Measurements from ENCODE around the gene ACSM2B.
"Not testable (repeated sequence)": the region's sequence is repeated elsewhere in the genome, so short reads cannot be mapped to it uniquely, and the experiment has no call there.

ACSM2B gene

DNA sequence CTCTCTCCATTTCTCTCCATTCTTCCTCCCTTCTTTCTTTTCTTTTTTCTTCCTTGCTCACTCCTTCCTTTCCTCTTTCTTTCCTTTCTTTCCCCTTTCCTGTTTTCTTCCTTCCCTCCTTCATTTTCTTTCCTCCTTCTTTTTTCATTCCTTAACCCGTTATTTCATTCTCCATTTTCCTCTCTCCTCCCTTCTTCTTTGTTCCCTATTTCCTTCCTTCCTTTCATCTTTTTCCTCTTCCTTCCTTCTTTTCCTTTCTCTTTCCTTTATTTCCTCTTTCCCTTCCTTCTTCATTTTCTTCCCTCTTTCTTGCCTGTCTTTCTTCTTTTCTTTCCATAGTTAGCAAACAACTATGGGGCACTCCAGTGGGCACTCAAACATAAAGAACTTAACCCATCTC lies 16.6 kb upstream of the ACSM2B start:
- H3K9me3 ChIP-seq (ENCODE audit: control extremely low read depth in 1 of 5, control insufficient read depth in 4 of 5, insufficient read depth in 2 of 5, low read depth in 1 of 5, low read length in 4 of 5); H3K36me3 ChIP-seq (ENCODE audit: control insufficient read depth in 4 of 4, insufficient read depth in 4 of 4, low read length in 3 of 4); H3K4me3 ChIP-seq (ENCODE audit: control insufficient read depth in 1 of 7, extremely low read depth in 1 of 7, insufficient read depth in 4 of 7, low read depth in 2 of 7, low read length in 6 of 7); CTCF ChIA-PET; H3K27ac ChIP-seq (ENCODE audit: insufficient read depth in 1 of 2, low read depth in 1 of 2, low read length in 2 of 2, poor library complexity in 1 of 2, severe bottlenecking in 2 of 2); H3K4me1 ChIP-seq (ENCODE audit: control extremely low read depth in 1 of 4, control insufficient read depth in 4 of 4, insufficient read depth in 4 of 4, low read length in 3 of 4); DNase-seq; POLR2A ChIA-PET; H3K27me3 ChIP-seq (replicated peaks in 2 of 5; ENCODE audit: control insufficient read depth in 4 of 5, insufficient read depth in 5 of 5, low read length in 4 of 5): not testable (repeated sequence)
- 80% methylated on average over 1 of the region's 1 CpG for WGBS (ENCODE audit: insufficient coverage)

DNA sequence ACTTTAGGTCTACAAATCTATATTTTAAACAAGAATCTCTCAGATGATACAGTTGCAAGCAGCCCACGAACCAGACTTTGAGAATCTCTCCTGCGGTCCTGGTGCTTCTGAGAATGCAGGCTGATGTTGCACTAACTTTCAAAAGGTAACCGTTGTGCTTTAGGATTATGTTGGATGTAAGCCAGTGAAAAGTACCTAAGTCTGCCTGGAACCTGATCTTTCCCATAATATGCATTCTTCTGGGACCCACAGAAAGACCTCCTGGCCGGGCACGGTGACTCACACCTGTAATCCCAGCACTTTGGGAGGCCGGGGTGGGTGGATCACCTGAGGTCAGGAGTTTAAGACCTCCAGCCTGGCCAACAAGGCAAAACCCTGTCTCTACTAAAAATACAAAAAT lies 13.3 kb upstream of the ACSM2B start:
- WGBS (ENCODE audit: insufficient coverage): 100% methylated on average over 2 of the region's 6 CpGs
- DNase-seq; H3K27me3 ChIP-seq (replicated peaks in 2 of 5; ENCODE audit: control insufficient read depth in 4 of 5, insufficient read depth in 5 of 5, low read length in 4 of 5); POLR2A ChIA-PET; H3K4me3 ChIP-seq (ENCODE audit: control insufficient read depth in 1 of 7, extremely low read depth in 1 of 7, insufficient read depth in 4 of 7, low read depth in 2 of 7, low read length in 6 of 7); CTCF ChIA-PET; H3K27ac ChIP-seq (ENCODE audit: insufficient read depth in 1 of 2, low read depth in 1 of 2, low read length in 2 of 2, poor library complexity in 1 of 2, severe bottlenecking in 2 of 2); H3K36me3 ChIP-seq (ENCODE audit: control insufficient read depth in 4 of 4, insufficient read depth in 4 of 4, low read length in 3 of 4); H3K9me3 ChIP-seq (ENCODE audit: control extremely low read depth in 1 of 5, control insufficient read depth in 4 of 5, insufficient read depth in 2 of 5, low read depth in 1 of 5, low read length in 4 of 5); H3K4me1 ChIP-seq (ENCODE audit: control extremely low read depth in 1 of 4, control insufficient read depth in 4 of 4, insufficient read depth in 4 of 4, low read length in 3 of 4): not testable (repeated sequence)

DNA sequence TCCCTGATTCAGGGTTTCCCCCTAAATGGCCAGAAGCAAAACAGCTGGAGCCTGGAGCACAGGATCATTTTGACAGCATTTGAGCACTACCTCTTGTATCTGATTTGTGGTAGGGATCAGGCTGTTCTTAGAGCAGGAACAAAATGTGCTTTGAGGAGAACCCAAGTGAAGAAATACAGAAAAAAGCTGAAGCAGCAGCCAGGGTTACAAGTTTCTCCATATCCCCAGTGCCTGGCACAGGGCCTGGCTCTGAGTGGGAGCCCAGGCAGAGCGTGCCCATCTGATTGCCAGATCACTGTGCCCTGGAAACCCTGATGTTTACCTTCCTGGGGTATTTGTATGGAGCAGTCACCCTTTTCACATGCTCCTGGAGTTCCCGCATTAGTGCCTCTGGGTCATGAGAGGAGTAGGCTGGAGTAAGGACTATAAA lies 11.5 kb upstream of the ACSM2B start:
- CTCF ChIA-PET, POLR2A ChIA-PET, DNase-seq: not testable (repeated sequence)

DNA sequence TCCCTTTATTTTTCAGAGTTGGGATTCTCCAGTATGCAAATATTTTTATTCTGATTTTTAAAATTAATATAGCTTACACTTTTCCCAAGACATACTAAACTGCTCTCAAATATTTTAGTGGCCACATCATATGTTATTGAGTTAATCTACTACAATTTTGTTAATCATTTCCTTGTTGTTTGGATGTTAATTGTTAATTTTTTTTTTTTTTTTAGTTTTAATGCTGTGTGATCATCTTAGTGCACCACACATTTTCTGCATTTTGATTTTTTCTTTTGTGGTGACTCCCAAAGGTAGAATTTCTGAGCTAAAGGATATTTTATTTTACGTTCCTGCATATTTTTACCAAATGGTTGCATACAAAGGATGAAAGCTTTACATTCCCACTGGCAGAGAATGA lies 10.5 kb upstream of the ACSM2B start:
- H3K4me3 ChIP-seq (ENCODE audit: control insufficient read depth in 1 of 7, extremely low read depth in 1 of 7, insufficient read depth in 4 of 7, low read depth in 2 of 7, low read length in 6 of 7); DNase-seq; H3K27ac ChIP-seq (ENCODE audit: insufficient read depth in 1 of 2, low read depth in 1 of 2, low read length in 2 of 2, poor library complexity in 1 of 2, severe bottlenecking in 2 of 2); CTCF ChIA-PET; H3K36me3 ChIP-seq (ENCODE audit: control insufficient read depth in 4 of 4, insufficient read depth in 4 of 4, low read length in 3 of 4); H3K9me3 ChIP-seq (ENCODE audit: control extremely low read depth in 1 of 5, control insufficient read depth in 4 of 5, insufficient read depth in 2 of 5, low read depth in 1 of 5, low read length in 4 of 5); H3K4me1 ChIP-seq (ENCODE audit: control extremely low read depth in 1 of 4, control insufficient read depth in 4 of 4, insufficient read depth in 4 of 4, low read length in 3 of 4); H3K27me3 ChIP-seq (replicated peaks in 2 of 5; ENCODE audit: control insufficient read depth in 4 of 5, insufficient read depth in 5 of 5, low read length in 4 of 5); POLR2A ChIA-PET: not testable (repeated sequence)
- no CpG with 5 or more reads among the region's 1 CpG for WGBS (ENCODE audit: insufficient coverage)

More for the DNA sequence above, 11.5 kb upstream of the ACSM2B start:
- H3K36me3 ChIP-seq (ENCODE audit: control insufficient read depth in 4 of 4, insufficient read depth in 4 of 4, low read length in 3 of 4); H3K9me3 ChIP-seq (ENCODE audit: control extremely low read depth in 1 of 5, control insufficient read depth in 4 of 5, insufficient read depth in 2 of 5, low read depth in 1 of 5, low read length in 4 of 5); H3K4me1 ChIP-seq (ENCODE audit: control extremely low read depth in 1 of 4, control insufficient read depth in 4 of 4, insufficient read depth in 4 of 4, low read length in 3 of 4); H3K4me3 ChIP-seq (ENCODE audit: control insufficient read depth in 1 of 7, extremely low read depth in 1 of 7, insufficient read depth in 4 of 7, low read depth in 2 of 7, low read length in 6 of 7); H3K27ac ChIP-seq (ENCODE audit: insufficient read depth in 1 of 2, low read depth in 1 of 2, low read length in 2 of 2, poor library complexity in 1 of 2, severe bottlenecking in 2 of 2); H3K27me3 ChIP-seq (replicated peaks in 2 of 5; ENCODE audit: control insufficient read depth in 4 of 5, insufficient read depth in 5 of 5, low read length in 4 of 5): not testable (repeated sequence)
- 100% methylated on average over 1 of the region's 2 CpGs for WGBS (ENCODE audit: insufficient coverage)

DNA sequence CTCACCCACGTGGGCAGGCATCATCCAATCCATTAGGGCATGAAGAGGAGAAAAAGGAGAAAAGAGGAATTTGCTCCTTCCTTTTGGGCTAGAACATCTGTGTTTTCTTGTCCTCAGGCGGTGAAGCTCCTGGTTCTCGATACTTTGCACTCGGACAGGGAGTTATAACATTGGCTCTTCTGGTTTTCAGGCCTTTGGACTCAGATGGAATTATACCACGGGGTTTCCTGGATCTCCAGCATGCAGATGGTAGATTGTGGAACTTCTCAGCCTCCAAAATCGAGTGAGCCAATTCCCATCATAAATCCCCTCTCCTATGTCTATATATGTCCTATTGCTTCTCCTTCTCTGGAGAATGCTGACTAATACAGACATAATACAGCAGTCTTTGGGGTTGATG lies 9.9 kb upstream of the ACSM2B start:
- H3K4me3 ChIP-seq (ENCODE audit: control insufficient read depth in 1 of 7, extremely low read depth in 1 of 7, insufficient read depth in 4 of 7, low read depth in 2 of 7, low read length in 6 of 7); H3K27ac ChIP-seq (ENCODE audit: insufficient read depth in 1 of 2, low read depth in 1 of 2, low read length in 2 of 2, poor library complexity in 1 of 2, severe bottlenecking in 2 of 2); H3K9me3 ChIP-seq (ENCODE audit: control extremely low read depth in 1 of 5, control insufficient read depth in 4 of 5, insufficient read depth in 2 of 5, low read depth in 1 of 5, low read length in 4 of 5); H3K36me3 ChIP-seq (ENCODE audit: control insufficient read depth in 4 of 4, insufficient read depth in 4 of 4, low read length in 3 of 4); DNase-seq; H3K4me1 ChIP-seq (ENCODE audit: control extremely low read depth in 1 of 4, control insufficient read depth in 4 of 4, insufficient read depth in 4 of 4, low read length in 3 of 4); CTCF ChIA-PET; POLR2A ChIA-PET; H3K27me3 ChIP-seq (replicated peaks in 2 of 5; ENCODE audit: control insufficient read depth in 4 of 5, insufficient read depth in 5 of 5, low read length in 4 of 5): not testable (repeated sequence)
- WGBS (ENCODE audit: insufficient coverage): 100% methylated on average over 4 of the region's 6 CpGs

DNA sequence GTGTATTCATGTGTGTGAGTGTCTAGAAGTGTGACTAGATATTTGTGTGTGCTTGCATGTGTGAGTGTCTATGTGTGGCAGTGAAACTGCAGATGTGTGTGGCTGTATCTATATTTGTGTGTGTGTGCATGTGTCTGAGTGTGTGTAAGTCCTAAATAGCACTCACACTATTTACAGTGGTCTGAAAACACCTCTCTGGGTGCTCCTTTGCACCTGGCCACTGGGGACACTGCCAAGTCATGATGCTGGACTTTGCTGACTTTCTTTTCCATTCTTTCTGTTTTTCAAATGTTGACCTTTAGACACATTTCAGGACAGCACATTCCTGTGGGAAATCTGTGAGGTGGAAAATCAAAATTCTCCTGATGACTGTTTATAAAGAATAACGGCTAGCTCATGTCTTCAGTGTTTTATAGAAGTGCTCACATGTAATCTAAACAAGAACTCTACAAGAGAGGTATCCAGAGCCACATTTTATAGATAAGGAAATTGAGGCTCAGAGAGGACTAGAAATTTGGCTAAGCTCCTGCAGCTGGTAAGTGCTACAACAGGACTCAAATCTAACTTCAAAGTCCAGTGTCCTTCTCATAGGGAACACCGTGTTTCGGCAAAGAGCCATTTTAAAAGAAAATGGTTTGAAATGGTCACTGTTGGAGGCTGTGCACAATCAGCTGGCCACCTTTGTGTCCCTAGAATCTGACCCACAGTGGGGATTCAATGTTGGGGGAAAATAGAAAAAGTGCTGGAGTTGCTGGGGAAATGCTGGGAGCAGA lies 4.5 kb upstream of the ACSM2B start:
- H3K27me3 ChIP-seq (replicated peaks in 2 of 5; ENCODE audit: control insufficient read depth in 4 of 5, insufficient read depth in 5 of 5, low read length in 4 of 5); H3K9me3 ChIP-seq (ENCODE audit: control extremely low read depth in 1 of 5, control insufficient read depth in 4 of 5, insufficient read depth in 2 of 5, low read depth in 1 of 5, low read length in 4 of 5); H3K36me3 ChIP-seq (ENCODE audit: control insufficient read depth in 4 of 4, insufficient read depth in 4 of 4, low read length in 3 of 4); POLR2A ChIA-PET; DNase-seq; H3K27ac ChIP-seq (ENCODE audit: insufficient read depth in 1 of 2, low read depth in 1 of 2, low read length in 2 of 2, poor library complexity in 1 of 2, severe bottlenecking in 2 of 2); H3K4me3 ChIP-seq (ENCODE audit: control insufficient read depth in 1 of 7, extremely low read depth in 1 of 7, insufficient read depth in 4 of 7, low read depth in 2 of 7, low read length in 6 of 7); CTCF ChIA-PET; H3K4me1 ChIP-seq (ENCODE audit: control extremely low read depth in 1 of 4, control insufficient read depth in 4 of 4, insufficient read depth in 4 of 4, low read length in 3 of 4): not testable (repeated sequence)
- WGBS (ENCODE audit: insufficient coverage): no CpG with 5 or more reads among the region's 3 CpGs

DNA sequence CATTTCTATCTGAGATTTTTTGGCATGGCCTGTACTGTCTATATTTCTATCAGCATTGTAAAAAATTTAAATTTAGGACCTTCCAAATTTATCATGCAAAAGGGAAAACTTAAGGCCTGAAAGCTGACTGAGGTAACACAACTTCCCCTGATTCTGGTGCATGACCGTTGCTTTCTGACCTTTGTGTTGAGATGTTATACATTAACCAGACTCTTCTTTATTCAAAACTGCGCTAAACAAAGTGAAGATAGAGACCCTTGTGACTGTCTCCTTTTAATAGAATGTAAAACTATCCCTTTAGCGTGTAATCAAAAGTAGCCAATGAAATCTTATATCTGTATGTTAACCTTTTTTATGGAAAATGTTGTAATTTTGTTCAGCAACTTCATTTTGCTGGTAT lies 1.9 kb upstream of the ACSM2B start:
- H3K4me3 ChIP-seq (ENCODE audit: control insufficient read depth in 1 of 7, extremely low read depth in 1 of 7, insufficient read depth in 4 of 7, low read depth in 2 of 7, low read length in 6 of 7); H3K27me3 ChIP-seq (replicated peaks in 2 of 5; ENCODE audit: control insufficient read depth in 4 of 5, insufficient read depth in 5 of 5, low read length in 4 of 5); DNase-seq; H3K9me3 ChIP-seq (ENCODE audit: control extremely low read depth in 1 of 5, control insufficient read depth in 4 of 5, insufficient read depth in 2 of 5, low read depth in 1 of 5, low read length in 4 of 5); H3K27ac ChIP-seq (ENCODE audit: insufficient read depth in 1 of 2, low read depth in 1 of 2, low read length in 2 of 2, poor library complexity in 1 of 2, severe bottlenecking in 2 of 2); H3K36me3 ChIP-seq (ENCODE audit: control insufficient read depth in 4 of 4, insufficient read depth in 4 of 4, low read length in 3 of 4); POLR2A ChIA-PET; CTCF ChIA-PET; H3K4me1 ChIP-seq (ENCODE audit: control extremely low read depth in 1 of 4, control insufficient read depth in 4 of 4, insufficient read depth in 4 of 4, low read length in 3 of 4): not testable (repeated sequence)
- WGBS (ENCODE audit: insufficient coverage): no CpG with 5 or more reads among the region's 3 CpGs

Measured in common myeloid progenitor, CD34-positive (primary cell).